ENCODE results near the gene NFIA.

Gene NFIA

DNA sequence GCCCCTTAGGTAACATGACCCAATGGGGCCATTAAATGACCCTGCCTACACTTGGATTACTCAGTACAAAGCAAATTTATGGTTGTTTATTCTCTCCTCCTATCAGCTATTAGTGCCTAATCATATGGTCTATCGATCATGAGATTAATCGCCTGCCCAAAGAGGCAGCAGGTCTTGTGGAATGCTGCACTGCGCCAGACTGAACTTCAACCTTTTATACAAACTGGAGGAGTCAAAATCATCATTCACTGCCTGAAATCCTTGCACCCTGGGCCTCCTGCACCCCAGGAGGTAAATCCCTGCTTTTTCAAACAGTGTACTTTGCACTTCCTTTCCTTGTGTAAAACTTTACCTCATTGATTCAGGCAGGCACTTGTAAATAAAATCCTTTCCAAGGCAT, 69.7 kb downstream of the NFIA start (continued):
- no peak for TF ChIP-seq ZNF664 (tag by site-specific recombination; IDR thresholded peaks at IDR 0.05)
- TF ChIP-seq ZNF596 (tag by site-specific recombination; IDR thresholded peaks at IDR 0.05): no peak
- no peak for TF ChIP-seq ZNF391 (tag by site-specific recombination; IDR thresholded peaks at IDR 0.05; ENCODE audit: borderline replicate concordance, low read depth)
- TF ChIP-seq GLIS1 (tag by site-specific recombination; IDR thresholded peaks at IDR 0.05): peak; percentile 71
- TF ChIP-seq, protein P1, sequence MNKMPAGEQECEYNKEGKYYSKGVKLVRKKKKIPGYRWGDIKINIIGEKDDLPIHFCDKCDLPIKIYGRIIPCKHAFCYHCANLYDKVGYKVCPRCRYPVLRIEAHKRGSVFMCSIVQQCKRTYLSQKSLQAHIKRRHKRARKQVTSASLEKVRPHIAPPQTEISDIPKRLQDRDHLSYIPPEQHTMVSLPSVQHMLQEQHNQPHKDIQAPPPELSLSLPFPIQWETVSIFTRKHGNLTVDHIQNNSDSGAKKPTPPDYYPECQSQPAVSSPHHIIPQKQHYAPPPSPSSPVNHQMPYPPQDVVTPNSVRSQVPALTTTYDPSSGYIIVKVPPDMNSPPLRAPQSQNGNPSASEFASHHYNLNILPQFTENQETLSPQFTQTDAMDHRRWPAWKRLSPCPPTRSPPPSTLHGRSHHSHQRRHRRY (tag by site-specific recombination; IDR thresholded peaks at IDR 0.05): no peak
- no peak for TF ChIP-seq GLI2 (tag by site-specific recombination; IDR thresholded peaks at IDR 0.05; ENCODE audit: borderline replicate concordance, low read depth)
- TF ChIP-seq, protein P2, sequence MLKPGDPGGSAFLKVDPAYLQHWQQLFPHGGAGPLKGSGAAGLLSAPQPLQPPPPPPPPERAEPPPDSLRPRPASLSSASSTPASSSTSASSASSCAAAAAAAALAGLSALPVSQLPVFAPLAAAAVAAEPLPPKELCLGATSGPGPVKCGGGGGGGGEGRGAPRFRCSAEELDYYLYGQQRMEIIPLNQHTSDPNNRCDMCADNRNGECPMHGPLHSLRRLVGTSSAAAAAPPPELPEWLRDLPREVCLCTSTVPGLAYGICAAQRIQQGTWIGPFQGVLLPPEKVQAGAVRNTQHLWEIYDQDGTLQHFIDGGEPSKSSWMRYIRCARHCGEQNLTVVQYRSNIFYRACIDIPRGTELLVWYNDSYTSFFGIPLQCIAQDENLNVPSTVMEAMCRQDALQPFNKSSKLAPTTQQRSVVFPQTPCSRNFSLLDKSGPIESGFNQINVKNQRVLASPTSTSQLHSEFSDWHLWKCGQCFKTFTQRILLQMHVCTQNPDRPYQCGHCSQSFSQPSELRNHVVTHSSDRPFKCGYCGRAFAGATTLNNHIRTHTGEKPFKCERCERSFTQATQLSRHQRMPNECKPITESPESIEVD (tag by site-specific recombination; IDR thresholded peaks at IDR 0.05): peak; percentile 93
- TF ChIP-seq ZNF133 (tag by site-specific recombination; IDR thresholded peaks at IDR 0.05): no peak
- no peak for TF ChIP-seq ZNF202 (tag by site-specific recombination; IDR thresholded peaks at IDR 0.05; ENCODE audit: borderline replicate concordance)
- no peak for TF ChIP-seq ZNF701 (tag by site-specific recombination; IDR thresholded peaks at IDR 0.05)
- TF ChIP-seq MEIS1 (CRISPR knock-in tag; IDR thresholded peaks at IDR 0.05; ENCODE audit: borderline replicate concordance): no peak
- TF ChIP-seq ZNF155 (tag by site-specific recombination; IDR thresholded peaks at IDR 0.05): no peak
- no peak; the same call in 1 of the 2 replicates for TF ChIP-seq ZBTB17 (tag by site-specific recombination; IDR thresholded peaks at IDR 0.05)
- peak; percentile 47; the same call in 1 of the 2 replicates for TF ChIP-seq ZNF423 (tag by site-specific recombination; IDR thresholded peaks at IDR 0.05)
- peak; percentile 84 for TF ChIP-seq TCF7L2 (IDR thresholded peaks at IDR 0.05; ENCODE audit: borderline replicate concordance, low read depth, low read length)
- TF ChIP-seq ZFHX2 (tag by site-specific recombination; conservative IDR thresholded peaks at IDR 0.05): peak; percentile 58; the same call in 1 of the 2 replicates
- peak; percentile 81 for TF ChIP-seq ZIC2 (tag by site-specific recombination; IDR thresholded peaks at IDR 0.05)
- TF ChIP-seq ZNF626 (tag by site-specific recombination; IDR thresholded peaks at IDR 0.05): no peak
- TF ChIP-seq PBX3 (CRISPR knock-in tag; IDR thresholded peaks at IDR 0.05): no peak
- no peak for TF ChIP-seq ZNF433 (tag by site-specific recombination; IDR thresholded peaks at IDR 0.05; ENCODE audit: low read depth)
- TF ChIP-seq MYNN (tag by site-specific recombination; IDR thresholded peaks at IDR 0.05; ENCODE audit: borderline replicate concordance): no peak
- TF ChIP-seq PRDM4 (tag by site-specific recombination; IDR thresholded peaks at IDR 0.05): no peak
- TF ChIP-seq, protein P3, sequence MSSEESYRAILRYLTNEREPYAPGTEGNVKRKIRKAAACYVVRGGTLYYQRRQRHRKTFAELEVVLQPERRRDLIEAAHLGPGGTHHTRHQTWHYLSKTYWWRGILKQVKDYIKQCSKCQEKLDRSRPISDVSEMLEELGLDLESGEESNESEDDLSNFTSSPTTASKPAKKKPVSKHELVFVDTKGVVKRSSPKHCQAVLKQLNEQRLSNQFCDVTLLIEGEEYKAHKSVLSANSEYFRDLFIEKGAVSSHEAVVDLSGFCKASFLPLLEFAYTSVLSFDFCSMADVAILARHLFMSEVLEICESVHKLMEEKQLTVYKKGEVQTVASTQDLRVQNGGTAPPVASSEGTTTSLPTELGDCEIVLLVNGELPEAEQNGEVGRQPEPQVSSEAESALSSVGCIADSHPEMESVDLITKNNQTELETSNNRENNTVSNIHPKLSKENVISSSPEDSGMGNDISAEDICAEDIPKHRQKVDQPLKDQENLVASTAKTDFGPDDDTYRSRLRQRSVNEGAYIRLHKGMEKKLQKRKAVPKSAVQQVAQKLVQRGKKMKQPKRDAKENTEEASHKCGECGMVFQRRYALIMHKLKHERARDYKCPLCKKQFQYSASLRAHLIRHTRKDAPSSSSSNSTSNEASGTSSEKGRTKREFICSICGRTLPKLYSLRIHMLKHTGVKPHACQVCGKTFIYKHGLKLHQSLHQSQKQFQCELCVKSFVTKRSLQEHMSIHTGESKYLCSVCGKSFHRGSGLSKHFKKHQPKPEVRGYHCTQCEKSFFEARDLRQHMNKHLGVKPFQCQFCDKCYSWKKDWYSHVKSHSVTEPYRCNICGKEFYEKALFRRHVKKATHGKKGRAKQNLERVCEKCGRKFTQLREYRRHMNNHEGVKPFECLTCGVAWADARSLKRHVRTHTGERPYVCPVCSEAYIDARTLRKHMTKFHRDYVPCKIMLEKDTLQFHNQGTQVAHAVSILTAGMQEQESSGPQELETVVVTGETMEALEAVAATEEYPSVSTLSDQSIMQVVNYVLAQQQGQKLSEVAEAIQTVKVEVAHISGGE (tag by site-specific recombination; conservative IDR thresholded peaks at IDR 0.05; ENCODE audit: low read depth): no peak
- TF ChIP-seq ZFP41 (tag by site-specific recombination; IDR thresholded peaks at IDR 0.05; ENCODE audit: borderline replicate concordance): no peak
- TF ChIP-seq ZNF658 (tag by site-specific recombination; IDR thresholded peaks at IDR 0.05): no peak
- TF ChIP-seq GFI1B (tag by site-specific recombination; IDR thresholded peaks at IDR 0.05): peak; percentile 89
- 0 out of 2 replicates have a peak, but pooled peaks have one; percentile 25 for TF ChIP-seq ZNF24 (tag by site-specific recombination; IDR thresholded peaks at IDR 0.05)
- TF ChIP-seq ZNF292 (tag by site-specific recombination; IDR thresholded peaks at IDR 0.05; ENCODE audit: borderline replicate concordance, low read depth): no peak

Measured in HEK293 (cell line).